Neutrophil (primary cell): ENCODE data around the gene SLC44A3.
"Not testable (repeated sequence)": the region's sequence is repeated elsewhere in the genome, so short reads cannot be mapped to it uniquely, and the experiment has no call there.

Experiments
- H3K27ac ChIP-seq: fragments of 200-600 bp; sonication (generic); 2 replicates; pipeline ENCODE4 v1.5.1; 2016; ENCODE audit warnings: mild to moderate bottlenecking, moderate library complexity
- H3K27me3 ChIP-seq: fragments of 200-600 bp; sonication (generic); 2 replicates; pipeline ENCODE4 v1.6.0; 2016; ENCODE audit warnings: mild to moderate bottlenecking
- H3K36me3 ChIP-seq: fragments of 200-600 bp; sonication (generic); 2 replicates; pipeline ENCODE4 v1.5.1; 2017
- H3K4me1 ChIP-seq, 2 experiments: fragments of 200-600 bp in 1 of 2; sonication (generic) in 1 of 2; 1 replicate in 1 of 2; 2 replicates in 1 of 2; pipeline versions ENCODE4 v1.5.1 to v1.6.1; 2013 to 2016; ENCODE audit warnings: low read depth in 1 of 2, low read length in 1 of 2, mild to moderate bottlenecking in 1 of 2, moderate library complexity in 1 of 2; ENCODE audit not compliant: control insufficient read depth in 1 of 2, insufficient read depth in 1 of 2
- H3K4me3 ChIP-seq, 2 experiments: fragments of 200-600 bp in 1 of 2; sonication (generic) in 1 of 2; 1 replicate in 1 of 2; 2 replicates in 1 of 2; pipeline ENCODE4 v1.5.1; 2013 to 2016; ENCODE audit warnings: low read depth in 1 of 2, low read length in 1 of 2, mild to moderate bottlenecking in 1 of 2, moderate library complexity in 1 of 2
- H3K9me3 ChIP-seq: fragments of 200-600 bp; sonication (generic); 2 replicates; pipeline ENCODE4 v1.5.1; 2016
- CTCF ChIP-seq: fragments of 200-600 bp; sonication (generic); IDR thresholded peaks from 2 replicates; pipeline ENCODE4 v1.5.1; 2016; ENCODE audit warnings: antibody characterized with exemption

The SLC44A3 gene

DNA sequence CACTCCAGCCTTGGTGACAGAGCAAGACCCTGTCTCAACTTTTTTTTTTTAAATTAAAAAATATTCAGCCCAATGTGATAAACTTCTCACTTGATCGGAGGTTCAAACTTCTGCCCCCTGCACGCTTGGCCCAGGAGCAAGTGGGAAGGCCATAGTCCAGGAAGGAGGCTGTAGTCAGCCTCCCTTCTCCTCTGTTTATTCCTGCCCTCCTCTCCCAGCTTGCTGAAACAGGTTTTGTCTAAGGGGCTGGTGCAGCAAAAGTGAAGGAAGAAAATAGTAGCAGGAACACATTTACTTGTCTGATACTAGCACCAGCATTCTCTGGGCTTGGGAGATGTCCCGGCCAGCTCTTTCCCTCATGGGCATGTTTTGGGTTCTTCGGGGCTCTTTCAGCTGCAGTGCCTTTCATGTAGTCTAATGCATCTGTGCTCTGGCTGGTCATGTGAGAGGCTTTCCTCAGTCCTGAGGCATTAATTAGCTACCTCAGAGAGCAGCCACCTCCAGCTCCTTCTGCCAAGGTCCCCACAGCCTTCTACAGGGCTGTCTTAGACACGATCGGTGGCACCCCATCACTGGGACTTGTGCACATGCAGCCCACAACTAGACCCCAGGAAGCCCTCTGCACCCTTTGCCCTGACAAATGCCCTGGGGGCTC lies 12.9 kb downstream of the SLC44A3 start:
- TF ChIP-seq CTCF = no peak
- Histone ChIP-seq H3K9me3 (no peaks in the 10 kb centered on the region), H3K27me3 (no peaks in the 10 kb centered on the region), H3K36me3 (no peaks in the 10 kb centered on the region), H3K4me3 (no peak overlapping the region), H3K27ac (no peak overlapping the region), H3K4me1 (peaks cover 19 to 27% of the 10 kb centered on the region in 2 experiments)

GRCh38 chr1:94836891-94837290 lies 16.7 kb downstream of the SLC44A3 start:
- no peak for TF ChIP-seq CTCF
- Histone ChIP-seq H3K4me1 (peaks cover 8 to 14% of the 10 kb centered on the region in 2 experiments), H3K27ac (no peak overlapping the region), H3K9me3 (no peaks in the 10 kb centered on the region), H3K27me3 (no peaks in the 10 kb centered on the region), H3K36me3 (no peaks in the 10 kb centered on the region), H3K4me3 (no peak overlapping the region)

DNA sequence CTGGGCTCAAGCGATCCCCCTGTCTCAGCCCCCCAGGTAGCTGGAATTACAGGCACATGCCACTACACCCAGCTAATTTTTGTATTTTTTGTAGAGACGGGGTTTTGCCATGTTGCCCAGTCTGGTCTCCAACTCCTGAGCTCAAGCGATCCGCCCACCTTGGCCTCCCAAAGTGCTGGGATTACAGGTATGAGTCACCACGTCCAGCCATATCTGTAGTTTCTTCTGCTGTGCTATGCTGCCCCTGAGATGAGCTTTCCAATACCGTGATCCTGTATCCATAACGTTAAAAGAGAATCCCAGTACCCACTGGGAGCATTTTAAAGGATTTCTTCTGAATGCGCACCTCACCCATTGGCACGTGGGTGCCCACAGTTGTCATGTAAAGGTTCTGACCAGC lies 20.2 kb downstream of the SLC44A3 start:
- not testable (repeated sequence) for H3K27ac ChIP-seq, H3K9me3 ChIP-seq, H3K36me3 ChIP-seq, H3K4me3 ChIP-seq, H3K4me1 ChIP-seq
- peaks cover 27% of the 10 kb centered on the region for H3K27me3 ChIP-seq

- no peak for TF ChIP-seq CTCF
- Histone ChIP-seq H3K4me1 (no peaks in the 10 kb centered on the region), H3K4me3 (no peak overlapping the region), H3K27ac (no peak overlapping the region), H3K9me3 (no peaks in the 10 kb centered on the region), H3K27me3 (peaks cover 28% of the 10 kb centered on the region), H3K36me3 (no peaks in the 10 kb centered on the region)
These were observed 20.7 kb downstream of the SLC44A3 start for GRCh38 chr1:94840808-94841207.

GRCh38 chr1:94843430-94843829 lies 23.3 kb downstream of the SLC44A3 start:
- no peaks in the 10 kb centered on the region for H3K36me3 ChIP-seq
- H3K9me3 ChIP-seq = no peaks in the 10 kb centered on the region
- H3K4me3 ChIP-seq = no peak overlapping the region
- no peaks in the 10 kb centered on the region for H3K4me1 ChIP-seq
- no peak for TF ChIP-seq CTCF
- H3K27ac ChIP-seq = no peak overlapping the region
- peaks cover 28% of the 10 kb centered on the region for H3K27me3 ChIP-seq

DNA sequence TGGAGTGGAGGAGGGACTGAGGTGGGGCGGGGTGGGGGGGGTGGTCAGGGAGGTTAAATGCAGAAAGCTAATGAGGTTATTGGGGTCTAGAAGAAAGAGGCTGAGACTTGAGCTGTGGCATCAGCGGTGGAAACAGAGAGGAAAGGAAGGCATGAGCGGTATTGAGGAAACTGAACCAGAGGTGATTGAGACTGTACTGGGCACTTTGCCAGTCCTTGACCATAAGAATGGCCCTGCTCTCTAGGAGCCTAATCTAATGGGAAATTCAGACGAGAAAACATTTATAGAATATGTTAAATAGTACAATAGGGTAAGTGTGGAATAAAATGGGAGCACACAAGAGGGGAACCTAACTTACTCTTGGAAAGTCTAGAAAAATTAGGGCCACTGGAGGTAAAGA lies 23.7 kb downstream of the SLC44A3 start:
- Histone ChIP-seq H3K4me3 (no peak overlapping the region), H3K27me3 (peaks cover 28% of the 10 kb centered on the region), H3K27ac (no peak overlapping the region), H3K9me3 (no peaks in the 10 kb centered on the region), H3K36me3 (no peaks in the 10 kb centered on the region), H3K4me1 (no peaks in the 10 kb centered on the region)
- no peak for TF ChIP-seq CTCF
